ENCODE results near the gene ABCB9.

The ABCB9 gene

GRCh38 chr12:122886161-122886560 is 80.1 kb downstream of the ABCB9 start:
- Mint-ChIP-seq H3K36me3 (ENCODE audit: low read depth) (peaks cover 11% of the 10 kb centered on the region), H3K27ac (no peak overlapping the region), H3K4me3 (no peak overlapping the region), H3K9me3 (peaks cover 1% of the 10 kb centered on the region), H3K27me3 (peaks cover 4% of the 10 kb centered on the region), H3K4me1 (ENCODE audit: low read depth) (peaks cover 92% of the 10 kb centered on the region)
- no peak for DNase-seq

- peaks cover 8% of the 10 kb centered on the region for H3K27me3 Mint-ChIP-seq
- no peak overlapping the region for H3K27ac Mint-ChIP-seq
Measured at GRCh38 chr12:122884860-122885259, 81.4 kb downstream of the ABCB9 start.

GRCh38 chr12:122884091-122884826 is 82.0 kb downstream of the ABCB9 start:
- Mint-ChIP-seq H3K27me3 (peaks cover 12% of the 10 kb centered on the region), H3K4me1 (ENCODE audit: low read depth) (peaks cover 94% of the 10 kb centered on the region), H3K9me3 (peaks cover 1% of the 10 kb centered on the region), H3K27ac (peak overlapping the region; percentile 55), H3K4me3 (no peak overlapping the region), H3K36me3 (ENCODE audit: low read depth) (peaks cover 25% of the 10 kb centered on the region)
- no peak for DNase-seq

More at GRCh38 chr12:122884860-122885259, 81.4 kb downstream of the ABCB9 start:
- no peak overlapping the region for H3K4me3 Mint-ChIP-seq
- peaks cover 1% of the 10 kb centered on the region for H3K9me3 Mint-ChIP-seq
- H3K4me1 Mint-ChIP-seq (ENCODE audit: low read depth), result peaks cover 94% of the 10 kb centered on the region
- peaks cover 20% of the 10 kb centered on the region for H3K36me3 Mint-ChIP-seq (ENCODE audit: low read depth)
- DNase-seq, result no peak

- peaks cover 93% of the 10 kb centered on the region for H3K4me1 Mint-ChIP-seq (ENCODE audit: low read depth)
- peaks cover 1% of the 10 kb centered on the region for H3K9me3 Mint-ChIP-seq
- peak overlapping the region; percentile 55 for H3K27ac Mint-ChIP-seq
- H3K36me3 Mint-ChIP-seq (ENCODE audit: low read depth), result peaks cover 32% of the 10 kb centered on the region
- peaks cover 20% of the 10 kb centered on the region for H3K27me3 Mint-ChIP-seq
- peak overlapping the region; percentile 47 for H3K4me3 Mint-ChIP-seq
- no peak for DNase-seq
Measured at GRCh38 chr12:122882908-122883558, 83.2 kb downstream of the ABCB9 start.

- Mint-ChIP-seq H3K27me3 (peaks cover 27% of the 10 kb centered on the region), H3K4me3 (no peak overlapping the region), H3K9me3 (peaks cover 1% of the 10 kb centered on the region), H3K27ac (no peak overlapping the region), H3K4me1 (ENCODE audit: low read depth) (peaks cover 94% of the 10 kb centered on the region), H3K36me3 (ENCODE audit: low read depth) (peaks cover 37% of the 10 kb centered on the region)
- peak; percentile 36 for DNase-seq
Measured at GRCh38 chr12:122880668-122881067, 85.6 kb downstream of the ABCB9 start.

- Mint-ChIP-seq H3K4me1 (ENCODE audit: low read depth) (peaks cover 97% of the 10 kb centered on the region), H3K9me3 (peaks cover 1% of the 10 kb centered on the region), H3K27me3 (peaks cover 27% of the 10 kb centered on the region), H3K36me3 (ENCODE audit: low read depth) (peaks cover 37% of the 10 kb centered on the region), H3K27ac (no peak overlapping the region), H3K4me3 (no peak overlapping the region)
- no peak for DNase-seq
Measured at GRCh38 chr12:122880155-122880667, 86.1 kb downstream of the ABCB9 start.

Measured in activated T-cell treated with anti-CD3 and anti-CD28 coated beads, Interleukin-2, amount 50 U/mL, for 24 hours (primary cell).